Measurements from ENCODE around the gene MS4A14.
"Not testable (repeated sequence)": the region's sequence is repeated elsewhere in the genome, so short reads cannot be mapped to it uniquely, and the experiment has no call there.

The MS4A14 gene

DNA sequence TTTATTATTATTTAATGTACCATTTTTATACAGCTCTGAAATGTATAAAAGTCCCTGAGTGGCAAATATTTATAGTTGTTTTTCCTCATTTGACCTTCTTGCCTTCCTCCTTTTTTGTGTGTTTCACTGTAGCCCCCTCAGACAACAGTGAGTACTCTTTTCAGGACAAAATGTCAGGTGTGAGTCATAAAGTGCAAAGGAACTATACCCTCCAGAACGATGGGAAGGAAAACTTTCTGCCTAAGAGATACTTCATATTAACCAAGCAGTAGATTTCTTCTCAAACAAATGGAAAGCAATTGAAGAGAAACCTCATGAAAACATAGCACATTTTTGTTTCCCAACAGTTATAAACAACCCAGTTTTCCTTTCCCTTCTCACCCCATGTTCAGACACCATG lies 34.0 kb upstream of the MS4A14 start:
- TF ChIP-seq, protein P1, sequence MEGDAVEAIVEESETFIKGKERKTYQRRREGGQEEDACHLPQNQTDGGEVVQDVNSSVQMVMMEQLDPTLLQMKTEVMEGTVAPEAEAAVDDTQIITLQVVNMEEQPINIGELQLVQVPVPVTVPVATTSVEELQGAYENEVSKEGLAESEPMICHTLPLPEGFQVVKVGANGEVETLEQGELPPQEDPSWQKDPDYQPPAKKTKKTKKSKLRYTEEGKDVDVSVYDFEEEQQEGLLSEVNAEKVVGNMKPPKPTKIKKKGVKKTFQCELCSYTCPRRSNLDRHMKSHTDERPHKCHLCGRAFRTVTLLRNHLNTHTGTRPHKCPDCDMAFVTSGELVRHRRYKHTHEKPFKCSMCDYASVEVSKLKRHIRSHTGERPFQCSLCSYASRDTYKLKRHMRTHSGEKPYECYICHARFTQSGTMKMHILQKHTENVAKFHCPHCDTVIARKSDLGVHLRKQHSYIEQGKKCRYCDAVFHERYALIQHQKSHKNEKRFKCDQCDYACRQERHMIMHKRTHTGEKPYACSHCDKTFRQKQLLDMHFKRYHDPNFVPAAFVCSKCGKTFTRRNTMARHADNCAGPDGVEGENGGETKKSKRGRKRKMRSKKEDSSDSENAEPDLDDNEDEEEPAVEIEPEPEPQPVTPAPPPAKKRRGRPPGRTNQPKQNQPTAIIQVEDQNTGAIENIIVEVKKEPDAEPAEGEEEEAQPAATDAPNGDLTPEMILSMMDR (IDR thresholded peaks at IDR 0.05; ENCODE audit: control extremely low read depth, extremely low read depth, low read depth, missing control alignments) = no peak
- no peak for DNase-seq (ENCODE audit: extremely low spot score)
- ChIA-PET POLR2A (no interaction called here), CTCF (interaction anchor here (0.9 to 6.7 kb wide), 21 partner anchors 8 to 402 kb away, joined by 3 to 73 read pairs (median 10); partner anchors contain the start of genes MS4A1 and MS4A7)

DNA sequence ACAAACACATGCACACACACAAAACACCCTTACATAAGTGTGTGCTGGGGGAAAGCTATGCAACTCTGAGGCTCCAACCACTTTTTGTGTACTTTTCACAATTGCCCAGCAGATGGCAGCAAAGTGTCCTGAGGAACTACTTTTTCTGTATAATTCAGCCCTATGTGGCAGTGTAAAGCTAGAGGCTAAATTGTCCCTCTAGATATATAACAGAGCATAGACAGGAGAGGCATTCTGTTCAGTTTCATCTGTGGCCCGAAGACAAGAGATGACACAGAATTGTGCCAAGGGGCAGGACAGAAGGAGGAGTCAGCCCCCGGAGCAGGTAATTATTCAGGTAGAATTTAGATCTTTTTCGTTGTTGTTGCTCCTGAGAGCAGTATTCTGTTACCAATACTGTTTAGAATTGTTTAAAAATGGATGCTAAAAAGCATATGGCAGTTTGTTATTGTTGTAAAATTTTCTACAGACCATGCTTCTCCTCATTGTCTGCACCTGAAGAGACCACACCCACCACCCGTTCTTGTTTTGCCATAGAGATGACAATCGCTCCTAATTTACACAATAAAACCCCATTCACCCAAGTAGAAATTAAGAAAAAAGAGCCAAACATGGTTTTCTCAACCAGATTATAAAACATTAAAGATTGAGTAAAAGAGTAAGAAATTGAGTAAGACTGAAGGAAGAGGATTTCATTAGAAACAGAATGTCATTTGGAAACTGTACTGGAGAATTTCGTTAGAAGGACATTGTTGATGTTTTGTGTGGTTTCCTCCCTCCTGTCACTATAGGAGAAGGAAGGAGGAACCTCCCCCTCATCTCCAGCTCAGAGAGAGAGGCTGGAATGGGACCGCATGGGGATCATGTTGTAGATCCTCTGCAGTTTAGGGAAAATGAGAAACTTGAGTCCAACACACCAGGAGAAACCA lies 32.5 kb upstream of the MS4A14 start:
- peak; percentile 60 for DNase-seq (ENCODE audit: extremely low spot score)
- ChIA-PET POLR2A (no interaction called here), CTCF (interaction anchor here (0.6 to 6.7 kb wide), 66 partner anchors 8 to 464 kb away, joined by 3 to 73 read pairs (median 5); partner anchors contain the start of genes MS4A1 and MS4A7)
- TF ChIP-seq, protein P1 (IDR thresholded peaks at IDR 0.05; ENCODE audit: control extremely low read depth, extremely low read depth, low read depth, missing control alignments) = peak; percentile 66

DNA sequence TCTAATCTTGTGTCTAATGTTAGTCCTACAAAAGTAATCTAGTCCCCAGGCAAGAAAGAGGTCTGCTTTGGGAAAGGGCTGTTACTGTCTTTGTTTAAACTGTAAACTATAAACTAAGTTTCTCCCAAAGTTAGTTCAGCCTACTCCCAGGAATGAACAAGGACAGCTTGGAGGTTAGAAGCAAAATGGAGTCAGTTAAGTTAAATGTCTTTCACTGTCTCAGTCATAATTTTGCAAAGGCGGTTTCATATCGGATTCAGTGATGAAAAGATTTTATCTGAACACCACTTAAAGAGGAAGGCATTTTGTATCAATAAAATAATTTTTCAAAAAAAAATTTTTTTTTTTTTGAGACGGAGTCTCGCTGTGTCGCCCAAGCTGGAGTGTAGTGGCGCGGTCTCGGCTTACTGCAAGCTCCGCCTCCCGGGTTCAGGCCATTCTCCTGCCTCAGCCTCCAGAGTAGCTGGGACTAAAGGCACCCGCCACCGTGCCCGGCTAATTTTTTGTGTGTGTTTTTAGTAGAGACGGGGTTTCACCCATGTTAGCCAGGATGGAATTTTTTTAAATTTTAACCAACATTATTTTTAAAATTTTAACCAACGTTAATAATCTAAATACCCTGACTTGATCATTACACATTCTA lies 29.9 kb upstream of the MS4A14 start:
- CTCF ChIA-PET = interaction anchor here (1.1 to 6.7 kb wide), 10 partner anchors 12 to 396 kb away, joined by 3 to 73 read pairs (median 5); no protein-coding TSS in a partner anchor
- DNase-seq (ENCODE audit: extremely low spot score); POLR2A ChIA-PET: not testable (repeated sequence)

DNA sequence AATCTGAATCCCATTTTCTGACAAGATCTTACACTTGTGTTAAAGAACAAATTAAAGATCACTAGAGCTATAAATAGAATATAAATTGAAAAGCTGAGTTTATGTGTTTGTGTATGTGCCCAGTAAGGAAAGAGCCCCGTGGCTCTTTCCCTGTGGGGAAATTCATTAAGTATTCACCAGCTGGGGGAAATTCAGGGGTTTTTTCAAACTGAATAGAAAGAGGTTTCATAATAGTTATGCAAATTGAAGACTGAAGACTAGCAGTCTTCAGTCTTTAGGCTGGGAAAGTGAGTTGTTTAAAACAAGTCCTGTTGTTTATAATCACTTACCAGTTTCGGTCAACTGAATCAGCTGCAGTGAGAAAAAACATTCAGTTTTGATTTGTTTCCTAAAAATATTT lies 29.2 kb upstream of the MS4A14 start:
- ChIA-PET POLR2A (no interaction called here), CTCF (interaction anchor here (1.2 to 6.7 kb wide), 8 partner anchors 15 to 396 kb away, joined by 3 to 73 read pairs (median 4); no protein-coding TSS in a partner anchor)
- TF ChIP-seq, protein P1 (IDR thresholded peaks at IDR 0.05; ENCODE audit: control extremely low read depth, extremely low read depth, low read depth, missing control alignments) = no peak
- peak; percentile 80 for DNase-seq (ENCODE audit: extremely low spot score)

DNA sequence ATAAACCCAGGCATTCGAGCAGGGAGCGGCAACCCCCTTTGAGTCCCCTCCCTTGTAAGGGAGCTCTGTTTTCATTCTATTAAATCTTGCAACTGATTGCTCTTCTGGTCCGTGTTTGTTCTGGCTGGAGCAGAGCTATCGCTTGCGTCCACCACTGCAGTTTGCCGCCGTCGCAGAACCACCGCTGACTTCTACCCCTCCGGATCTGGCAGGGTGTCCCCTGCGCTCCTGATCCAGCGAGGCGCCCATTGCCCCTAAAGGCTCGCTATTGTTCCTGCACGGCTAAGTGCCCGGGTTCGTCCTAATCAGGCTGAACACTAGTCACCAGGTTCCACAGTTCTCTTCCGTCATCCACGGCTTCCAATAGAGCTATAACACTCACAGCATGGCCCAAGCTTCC lies 28.4 kb upstream of the MS4A14 start:
- CTCF ChIA-PET = interaction anchor here (1.1 to 2.0 kb wide), 7 partner anchors 23 to 395 kb away, joined by 3 to 7 read pairs (median 4); no protein-coding TSS in a partner anchor
- POLR2A ChIA-PET = no interaction called here
- TF ChIP-seq, protein P1 (IDR thresholded peaks at IDR 0.05; ENCODE audit: control extremely low read depth, extremely low read depth, low read depth, missing control alignments) = no peak
- DNase-seq (ENCODE audit: extremely low spot score) = no peak

DNA sequence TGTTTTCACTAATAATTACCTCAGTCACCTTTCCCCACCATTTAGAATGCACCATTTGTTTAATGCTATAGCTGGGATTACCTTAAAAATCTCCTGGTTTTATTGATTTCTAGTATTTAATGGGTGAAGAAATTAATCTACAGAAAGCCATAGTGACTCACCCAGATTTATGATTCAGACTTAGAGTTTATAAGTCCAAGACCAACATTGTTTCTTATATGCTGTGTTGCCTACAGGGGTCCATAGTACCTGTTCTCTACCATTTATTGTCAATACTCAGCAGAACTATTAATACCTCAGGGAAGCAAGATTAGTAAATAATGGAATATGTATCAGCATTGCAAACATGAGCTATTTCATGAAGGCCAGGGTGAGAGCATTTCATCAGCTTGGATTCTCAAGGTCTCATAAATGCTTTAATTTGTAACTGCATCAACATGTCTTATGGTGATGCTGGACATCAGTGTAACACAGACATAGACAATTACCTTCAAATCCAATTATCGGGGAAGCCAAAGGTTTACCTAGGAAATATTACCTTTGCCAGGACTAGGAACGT lies 25.9 kb upstream of the MS4A14 start:
- no peak for DNase-seq (ENCODE audit: extremely low spot score)
- ChIA-PET CTCF (interaction anchor here (1.0 to 2.9 kb wide), 6 partner anchors 9 to 117 kb away, joined by 3 to 12 read pairs (median 3); partner anchors contain the start of gene MS4A7), POLR2A (no interaction called here)
- TF ChIP-seq, protein P1 (IDR thresholded peaks at IDR 0.05; ENCODE audit: control extremely low read depth, extremely low read depth, low read depth, missing control alignments) = no peak
